ENCODE measurements around the gene UBAC2.

DNA sequence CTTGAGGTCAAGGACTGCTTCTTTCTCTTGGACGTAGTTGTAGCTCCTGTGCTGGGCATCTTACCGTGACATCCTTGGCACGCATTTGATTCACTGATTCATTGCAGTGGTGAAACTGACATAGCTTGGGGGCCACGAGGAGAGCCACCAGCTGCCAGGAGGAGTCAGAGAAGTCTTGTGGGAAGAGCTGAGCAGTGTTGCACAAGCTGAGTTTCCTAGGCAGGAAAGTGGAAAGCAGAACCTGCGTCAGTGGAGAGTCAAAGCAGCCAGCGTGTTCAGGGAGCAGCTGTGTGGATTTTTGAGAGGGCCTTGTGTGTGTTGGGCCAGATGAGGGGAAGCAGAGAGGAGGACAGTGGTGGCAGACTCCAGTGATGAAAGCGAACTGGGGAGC lies 111.8 kb downstream of the UBAC2 start:
- TF ChIP-seq, protein P1, sequence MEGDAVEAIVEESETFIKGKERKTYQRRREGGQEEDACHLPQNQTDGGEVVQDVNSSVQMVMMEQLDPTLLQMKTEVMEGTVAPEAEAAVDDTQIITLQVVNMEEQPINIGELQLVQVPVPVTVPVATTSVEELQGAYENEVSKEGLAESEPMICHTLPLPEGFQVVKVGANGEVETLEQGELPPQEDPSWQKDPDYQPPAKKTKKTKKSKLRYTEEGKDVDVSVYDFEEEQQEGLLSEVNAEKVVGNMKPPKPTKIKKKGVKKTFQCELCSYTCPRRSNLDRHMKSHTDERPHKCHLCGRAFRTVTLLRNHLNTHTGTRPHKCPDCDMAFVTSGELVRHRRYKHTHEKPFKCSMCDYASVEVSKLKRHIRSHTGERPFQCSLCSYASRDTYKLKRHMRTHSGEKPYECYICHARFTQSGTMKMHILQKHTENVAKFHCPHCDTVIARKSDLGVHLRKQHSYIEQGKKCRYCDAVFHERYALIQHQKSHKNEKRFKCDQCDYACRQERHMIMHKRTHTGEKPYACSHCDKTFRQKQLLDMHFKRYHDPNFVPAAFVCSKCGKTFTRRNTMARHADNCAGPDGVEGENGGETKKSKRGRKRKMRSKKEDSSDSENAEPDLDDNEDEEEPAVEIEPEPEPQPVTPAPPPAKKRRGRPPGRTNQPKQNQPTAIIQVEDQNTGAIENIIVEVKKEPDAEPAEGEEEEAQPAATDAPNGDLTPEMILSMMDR (IDR thresholded peaks at IDR 0.05; ENCODE audit: low read length) = no peak
- no peak for TF ChIP-seq EZH2 (IDR thresholded peaks at IDR 0.05; ENCODE audit: borderline replicate concordance, low read length)

Data from OCI-LY1 (cell line).